GM19035 (cell line): ENCODE data around the gene OR6J1.
"Not testable (repeated sequence)": the region's sequence is repeated elsewhere in the genome, so short reads cannot be mapped to it uniquely, and the experiment has no call there.

Experiments
- ATAC-seq: cut with Tn5 transposase; IDR thresholded peaks from one replicate; pipeline ENCODE4 v1.9.1; 2021; ENCODE audit not compliant: unreplicated experiment

Gene OR6J1

DNA sequence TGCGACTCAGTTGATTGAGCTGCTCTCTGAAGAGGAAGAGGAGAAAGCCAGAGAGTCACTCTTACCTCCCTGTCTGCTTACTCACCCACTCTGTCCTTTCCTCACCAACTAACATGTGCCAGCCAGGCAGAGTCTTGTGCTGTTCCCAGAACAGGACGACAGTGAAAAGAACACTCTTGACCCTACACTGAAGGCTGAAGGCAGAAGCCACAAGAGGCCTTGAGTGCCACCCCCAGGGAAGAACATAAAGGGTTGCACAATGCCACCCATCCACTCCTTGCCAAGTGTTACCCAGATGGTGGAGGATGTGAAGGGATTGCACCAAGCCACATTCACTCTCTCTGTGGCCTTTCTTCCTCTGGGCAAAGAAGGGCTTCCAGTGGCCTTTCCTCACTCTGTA lies 33.2 kb downstream of the OR6J1 start:
- ATAC-seq, result no peak

DNA sequence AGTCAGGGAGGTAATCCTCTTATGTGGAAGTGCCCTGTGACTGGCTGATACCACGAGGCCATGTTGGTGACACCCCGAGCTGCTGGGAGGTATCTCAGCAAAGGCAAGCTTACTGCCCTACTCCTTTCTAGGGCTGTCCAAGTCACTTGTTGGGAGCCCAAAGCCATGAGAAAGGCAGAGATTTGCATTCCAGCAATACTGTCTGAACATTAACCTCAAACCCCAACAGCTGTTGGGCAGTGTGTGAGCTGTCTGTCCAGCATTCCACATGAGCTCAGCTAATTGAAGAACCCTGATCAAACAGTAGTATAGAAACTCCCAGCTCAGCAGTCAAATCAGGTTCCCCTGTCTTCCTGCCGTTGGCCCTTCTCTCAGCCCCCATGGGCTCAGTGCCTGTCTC lies 36.9 kb downstream of the OR6J1 start:
- ATAC-seq, result no peak

DNA sequence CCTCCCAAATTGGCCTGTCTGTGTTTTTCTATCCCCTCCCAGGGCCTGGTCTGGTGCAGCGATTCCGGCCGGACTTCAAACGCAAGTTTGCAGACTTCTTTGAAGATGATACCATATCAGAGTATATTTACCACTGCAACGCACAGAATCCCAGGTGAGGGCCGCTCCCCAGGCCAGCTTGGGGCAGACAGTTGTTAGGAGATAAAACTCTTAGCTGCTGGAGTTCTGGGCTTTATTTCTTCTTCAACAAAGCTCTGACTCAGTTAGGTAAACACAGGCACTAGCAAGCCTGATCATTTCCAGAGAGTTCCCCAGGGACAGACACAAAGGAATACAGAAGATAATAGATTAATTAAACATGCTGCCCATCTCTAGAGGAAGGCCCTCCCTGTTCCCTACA lies 37.8 kb downstream of the OR6J1 start:
- ATAC-seq, result no peak

DNA sequence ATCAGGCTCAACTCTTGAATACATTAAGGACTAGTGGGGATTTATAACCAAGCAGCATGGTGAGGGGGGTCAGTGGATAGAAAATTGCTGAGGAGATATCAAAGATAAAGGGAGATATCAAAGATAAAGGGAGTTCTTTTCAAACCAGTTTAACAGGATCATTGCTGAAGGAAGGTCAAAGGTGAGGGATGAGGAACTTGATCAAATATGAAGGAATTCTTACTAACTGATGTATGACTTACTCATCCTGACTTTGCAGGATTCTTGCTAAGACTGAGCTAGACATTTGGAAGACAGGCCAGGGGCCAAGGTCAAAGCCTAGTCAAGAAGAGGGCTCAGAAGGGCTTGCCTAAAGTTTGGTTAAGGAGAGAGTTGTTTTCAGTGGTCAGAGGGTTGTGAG lies 41.3 kb downstream of the OR6J1 start:
- ATAC-seq, result no peak

DNA sequence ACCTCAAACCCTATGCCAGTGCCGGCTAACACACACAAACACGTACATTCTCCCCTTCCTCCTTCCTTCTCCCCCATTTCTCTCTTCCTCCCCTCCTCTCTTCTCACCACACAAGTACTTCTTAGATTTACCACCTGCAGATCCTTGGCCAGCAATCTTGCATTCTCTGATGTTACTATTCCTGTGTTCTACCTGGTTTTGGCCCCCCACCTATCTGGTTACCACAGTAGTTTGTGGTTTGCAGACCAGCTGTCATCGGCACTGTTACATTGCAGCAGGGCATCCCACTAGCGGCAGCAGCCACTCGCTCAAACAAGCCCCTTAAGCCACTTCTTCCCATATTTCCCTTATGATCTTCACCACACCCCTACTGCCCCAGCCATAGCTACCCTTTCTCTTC lies 42.2 kb downstream of the OR6J1 start:
- no peak for ATAC-seq

DNA sequence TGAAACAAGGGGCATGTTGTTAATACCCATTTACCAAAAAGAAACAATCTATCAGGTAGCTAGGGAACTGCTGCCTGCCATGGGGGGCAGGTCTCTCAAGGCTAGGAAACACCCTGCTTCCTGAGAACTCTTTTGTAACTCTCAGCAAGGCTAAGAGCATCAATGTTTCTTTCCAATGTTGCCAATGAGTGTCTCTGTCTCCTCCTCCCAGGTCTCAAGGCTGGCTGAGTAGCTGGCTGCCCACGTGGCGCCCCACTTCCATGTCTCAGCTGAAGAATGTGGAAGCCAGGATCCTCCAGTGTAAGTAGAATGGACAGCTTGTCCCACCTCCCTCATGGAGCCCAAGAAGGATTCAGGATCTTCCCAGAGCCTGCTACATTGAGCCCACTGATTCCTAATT lies 42.7 kb downstream of the OR6J1 start:
- ATAC-seq, result no peak

DNA sequence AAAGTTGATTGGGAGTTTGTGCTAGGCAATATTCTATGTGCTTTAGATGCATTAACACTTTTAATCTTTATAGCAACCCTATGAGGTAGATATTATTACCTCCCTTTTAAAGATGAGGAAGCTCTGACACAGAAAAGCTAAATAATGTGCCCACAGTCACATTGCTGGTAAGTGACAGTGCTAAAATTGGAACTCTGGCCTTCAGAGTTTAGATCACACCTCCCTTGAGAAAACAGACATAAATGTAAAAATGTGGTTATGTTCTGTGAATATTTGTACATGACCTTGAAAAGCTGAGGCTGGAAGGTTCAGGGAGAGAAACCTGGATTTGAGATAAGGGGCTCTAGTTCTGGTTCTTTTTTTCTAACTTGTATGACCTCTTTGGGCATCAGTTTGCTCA lies 44.1 kb downstream of the OR6J1 start:
- ATAC-seq, result no peak

DNA sequence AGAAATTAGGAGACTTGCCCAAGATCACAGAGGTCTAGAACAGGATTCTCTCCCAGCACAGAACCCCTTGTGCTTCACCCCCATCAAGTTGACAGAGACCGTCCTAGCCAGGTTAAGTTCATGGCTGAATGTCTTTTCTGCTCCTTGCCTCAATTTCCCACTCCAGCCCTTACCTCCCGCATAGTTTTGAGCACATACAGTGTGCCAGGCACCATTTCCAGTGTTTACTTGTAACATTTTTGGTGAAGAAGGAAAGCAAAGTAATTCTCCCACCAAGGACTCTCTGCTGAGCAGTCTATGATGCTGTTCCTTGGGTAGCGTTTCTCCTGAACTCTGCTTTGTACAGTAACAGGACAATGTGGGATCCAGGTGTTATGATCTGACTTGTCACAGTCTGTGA lies 44.8 kb downstream of the OR6J1 start:
- ATAC-seq, result no peak

DNA sequence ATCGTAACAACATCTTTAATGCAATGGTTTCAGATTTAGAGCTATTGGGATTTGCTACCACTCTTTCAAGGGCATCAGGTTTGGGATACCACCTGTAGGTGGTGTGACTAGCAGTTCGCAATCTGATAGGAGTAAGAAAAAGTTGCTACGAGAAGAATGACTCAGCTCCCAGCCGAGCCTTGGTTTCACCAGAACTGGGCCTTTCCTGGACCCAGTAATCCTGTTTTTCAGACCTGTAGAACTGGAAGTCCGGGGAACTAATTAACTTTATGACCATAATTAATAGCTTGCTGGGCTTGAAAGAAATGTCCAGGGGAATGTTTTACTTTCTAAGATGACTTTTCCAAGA lies 45.3 kb downstream of the OR6J1 start:
- ATAC-seq, result no peak

DNA sequence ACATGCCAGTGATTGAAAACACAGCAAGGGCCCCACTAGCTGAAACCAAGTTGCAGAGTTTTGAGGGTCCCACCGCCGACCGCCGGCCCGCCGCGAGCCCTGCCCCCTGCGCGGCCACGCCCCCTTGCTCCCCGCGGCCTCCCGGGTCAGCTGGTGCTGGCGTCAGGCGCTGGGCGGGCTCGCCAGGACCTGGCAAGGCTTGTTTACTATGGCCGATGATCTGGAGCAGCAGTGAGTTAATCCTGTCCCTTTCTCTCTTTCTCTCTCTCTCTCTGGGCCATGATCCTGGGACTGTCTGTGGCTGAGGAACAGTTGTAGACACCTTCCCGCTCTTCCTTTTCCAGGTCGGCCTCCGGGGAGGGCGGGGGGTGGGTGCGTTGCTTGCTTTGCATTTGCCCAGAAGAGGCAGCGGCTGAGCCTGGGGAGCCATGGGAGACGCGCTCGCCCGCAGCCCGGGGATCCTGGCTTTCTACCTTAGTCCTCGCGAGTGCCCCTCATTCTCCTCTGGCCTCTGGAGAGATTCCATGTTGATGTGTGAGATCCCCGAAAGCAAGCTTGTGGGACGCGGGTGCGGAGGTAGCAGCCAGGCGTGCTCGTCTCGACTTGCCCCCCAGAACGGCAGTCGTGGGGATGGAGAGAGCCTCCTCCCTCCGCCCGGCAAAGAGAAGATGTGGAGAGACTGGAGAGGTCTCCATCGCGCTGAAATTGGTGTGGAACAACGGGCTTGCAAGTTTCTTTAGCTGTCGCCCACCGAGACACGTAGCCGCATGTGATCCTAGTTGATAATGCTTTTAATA lies 45.9 kb downstream of the OR6J1 start, which contains the start of gene ABHD4:
ABHD4 (plus strand) TSS at position 202 of the 797 bp plus-strand sequence; CDS start at position 209, 7 bp downstream.
- ATAC-seq, result peak; percentile 88

DNA sequence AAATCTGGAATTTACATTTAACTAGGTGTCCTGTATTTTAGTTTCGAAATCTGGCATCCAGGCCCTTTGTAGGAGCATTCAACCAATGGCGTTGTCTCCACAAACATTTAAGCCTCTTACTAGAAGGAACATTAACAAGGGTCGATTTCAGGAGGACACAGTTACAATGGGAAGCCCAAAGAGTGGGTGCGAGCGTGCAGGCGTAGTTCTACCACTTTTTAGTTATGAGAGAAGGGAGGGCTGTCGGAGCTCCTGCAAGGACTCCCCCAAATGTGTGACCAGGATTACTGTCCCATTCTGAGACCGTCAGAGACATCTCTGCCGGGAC lies 46.4 kb downstream of the OR6J1 start:
- peak; percentile 24 for ATAC-seq

DNA sequence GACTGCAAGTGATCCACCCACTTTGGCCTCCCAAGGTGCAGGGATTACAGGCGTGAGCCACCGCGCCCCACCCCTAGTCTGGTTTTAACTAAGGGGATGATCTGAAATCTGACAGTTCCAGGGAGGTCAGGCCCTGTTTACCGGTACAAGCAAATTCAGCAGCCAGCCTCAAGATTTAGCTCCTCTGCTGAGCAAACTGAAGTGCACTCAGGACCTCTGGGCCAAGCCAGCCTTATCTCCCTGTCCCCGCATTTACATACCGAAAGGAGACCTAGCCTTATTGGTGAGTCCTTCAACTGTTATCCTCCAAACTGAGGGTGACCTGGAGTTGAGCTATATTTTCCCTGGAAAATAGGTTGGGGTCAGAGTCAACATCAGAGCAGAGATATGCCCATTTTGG lies 46.9 kb downstream of the OR6J1 start:
- no peak for ATAC-seq

DNA sequence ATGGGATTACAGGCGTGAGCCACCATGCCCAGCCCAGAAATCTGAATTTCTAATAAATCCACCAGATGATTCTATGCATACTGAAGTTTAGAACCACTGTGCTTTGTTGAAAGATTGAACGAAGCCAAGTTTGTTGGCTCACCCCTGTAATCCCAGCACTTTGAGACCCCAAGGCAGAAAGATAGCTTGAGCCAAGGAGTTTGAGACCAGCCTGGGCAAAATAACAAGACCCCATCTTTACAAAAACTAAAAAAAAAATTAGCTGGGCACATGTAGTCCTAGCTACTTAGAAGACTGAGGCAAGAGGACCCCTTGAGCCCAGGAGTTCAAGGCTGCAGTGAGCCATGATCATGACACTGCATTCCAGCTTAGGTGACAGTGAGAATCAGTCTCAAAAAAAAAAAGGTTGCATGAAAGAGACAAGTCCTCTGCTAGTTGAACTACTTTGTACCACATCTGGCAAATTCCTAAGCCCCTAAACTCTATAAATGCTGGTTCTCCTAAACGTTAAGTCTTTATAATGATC lies 47.7 kb downstream of the OR6J1 start:
- no peak for ATAC-seq

DNA sequence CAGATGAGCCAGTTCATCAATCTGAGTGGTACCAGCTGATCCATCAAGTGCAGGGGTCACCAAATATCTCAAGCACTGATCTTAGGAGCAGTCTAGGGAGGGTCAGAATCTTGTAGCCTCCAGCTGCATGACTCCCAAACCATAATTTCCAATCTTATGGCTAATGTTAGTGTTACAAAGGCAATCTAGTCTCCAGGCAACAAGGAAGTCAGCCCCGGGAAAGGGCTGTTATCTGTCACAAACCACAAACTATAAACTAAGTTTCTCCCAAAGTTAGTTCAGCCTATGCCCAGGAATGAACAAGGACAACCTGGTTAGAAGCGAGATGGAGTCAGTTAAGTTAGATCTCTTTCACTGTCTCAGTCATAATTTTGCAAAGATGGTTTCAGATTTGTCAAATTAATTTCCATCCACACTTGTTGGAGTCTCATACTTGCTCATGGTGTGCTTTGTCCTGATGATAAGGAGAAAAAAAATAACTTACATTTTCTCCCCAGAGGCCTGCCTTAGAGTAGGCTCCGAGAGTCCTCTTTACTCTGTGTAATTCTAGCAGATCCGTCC lies 49.9 kb downstream of the OR6J1 start:
- no peak for ATAC-seq

DNA sequence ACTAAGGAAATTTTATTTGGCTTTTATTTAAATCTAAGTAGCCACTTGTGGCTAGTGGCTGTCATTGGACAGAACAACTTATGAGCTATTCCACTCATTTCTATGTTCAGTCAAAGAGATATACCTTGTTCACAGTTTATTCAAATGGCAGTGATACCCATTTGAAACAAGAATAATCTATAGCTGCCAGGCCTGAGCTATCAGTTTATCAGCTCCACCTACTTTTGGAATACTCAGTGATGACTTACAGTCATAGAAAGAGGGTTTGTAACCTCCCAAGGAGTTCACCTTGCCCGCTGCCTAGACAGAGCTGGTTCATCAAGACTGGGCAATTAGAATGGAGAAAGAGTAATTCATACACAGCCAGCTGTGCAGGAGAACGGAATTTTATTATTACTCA lies 50.6 kb downstream of the OR6J1 start:
- ATAC-seq, result no peak

DNA sequence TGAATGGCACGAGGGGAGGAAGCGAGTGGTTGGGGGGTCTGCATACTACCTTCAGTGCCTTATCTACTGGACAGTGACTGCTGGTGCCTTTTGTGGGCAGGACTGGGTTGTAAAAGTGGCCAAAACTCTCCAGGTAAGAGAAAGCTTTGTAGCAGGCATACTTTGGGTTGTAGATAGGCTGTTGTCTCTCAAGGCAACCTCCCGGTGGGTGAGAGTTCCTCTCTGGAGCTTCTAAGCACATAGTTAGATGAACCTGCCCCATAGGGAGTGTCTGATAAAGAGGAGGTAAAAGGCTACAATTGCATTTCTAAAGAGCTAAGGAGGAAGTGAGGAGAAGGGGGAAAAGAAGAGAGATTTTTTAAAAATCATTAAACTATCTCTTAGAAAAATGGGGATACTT lies 51.0 kb downstream of the OR6J1 start:
- no peak for ATAC-seq

DNA sequence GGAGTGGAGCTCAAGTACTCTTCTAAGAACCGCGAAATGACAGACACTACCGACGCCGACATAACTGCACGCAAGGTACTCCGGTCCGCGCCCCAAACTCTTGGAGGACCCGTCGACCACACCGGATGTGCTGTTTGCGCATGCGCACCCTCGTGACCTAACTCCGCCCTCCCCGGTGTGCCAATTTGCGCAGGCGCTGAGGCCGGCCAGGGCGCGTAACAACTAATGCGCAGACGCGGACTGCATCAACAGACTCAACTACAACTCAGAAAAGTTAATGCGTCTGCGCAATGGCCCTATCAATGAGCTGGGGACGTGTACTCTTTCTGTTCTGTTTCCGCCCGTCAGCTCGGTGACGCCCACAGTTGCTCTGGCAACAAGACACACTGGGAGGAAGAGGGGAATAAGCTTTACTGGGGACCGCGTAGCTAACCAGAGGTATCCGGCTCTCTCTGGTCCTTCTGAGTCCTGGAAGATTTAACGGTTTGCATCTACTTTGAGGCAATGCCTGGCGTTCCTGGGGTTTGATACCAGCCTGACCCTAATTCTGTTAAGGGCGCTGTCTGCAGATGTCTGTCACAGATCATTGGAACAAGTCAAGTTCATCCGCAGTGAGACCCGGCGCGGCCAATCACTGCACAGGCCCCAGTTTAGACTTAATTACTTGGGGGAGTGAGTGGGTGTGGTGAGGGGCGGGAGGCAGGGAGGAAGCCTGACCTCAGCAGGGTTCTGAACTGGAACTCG lies 54.9 kb downstream of the OR6J1 start, which contains the start of gene DAD1:
DAD1 (minus strand) TSS at position 129 of the 744 bp plus-strand sequence; CDS start at position 62, 67 bp downstream.
- peak; percentile 95 for ATAC-seq

DNA sequence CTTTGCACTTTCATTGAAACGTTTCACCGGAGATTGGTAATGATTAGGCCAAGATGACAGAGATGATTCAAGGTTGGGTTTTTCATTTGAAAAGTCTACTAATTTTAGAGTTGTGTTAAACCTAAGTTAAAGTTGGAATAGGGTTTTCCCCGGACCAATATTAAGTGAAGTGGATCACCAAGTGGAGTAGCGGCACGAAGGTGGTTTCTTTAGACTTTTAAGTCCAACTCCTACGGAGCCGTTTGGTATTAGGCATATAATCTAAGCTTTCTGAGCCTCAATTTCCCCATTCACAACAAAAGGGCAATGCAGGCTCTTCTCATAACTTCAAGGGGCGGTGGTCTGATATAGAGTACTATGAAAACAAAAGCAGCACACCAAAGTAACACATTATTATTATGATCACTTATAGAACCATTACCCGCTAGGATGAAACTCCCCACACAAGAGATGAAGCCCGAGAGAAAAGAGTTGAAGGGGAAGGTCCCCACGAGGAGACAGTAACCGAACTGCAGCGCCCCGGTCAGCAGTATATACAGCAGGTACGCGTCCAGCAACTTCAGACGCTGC lies 55.5 kb downstream of the OR6J1 start:
- ATAC-seq, result no peak

DNA sequence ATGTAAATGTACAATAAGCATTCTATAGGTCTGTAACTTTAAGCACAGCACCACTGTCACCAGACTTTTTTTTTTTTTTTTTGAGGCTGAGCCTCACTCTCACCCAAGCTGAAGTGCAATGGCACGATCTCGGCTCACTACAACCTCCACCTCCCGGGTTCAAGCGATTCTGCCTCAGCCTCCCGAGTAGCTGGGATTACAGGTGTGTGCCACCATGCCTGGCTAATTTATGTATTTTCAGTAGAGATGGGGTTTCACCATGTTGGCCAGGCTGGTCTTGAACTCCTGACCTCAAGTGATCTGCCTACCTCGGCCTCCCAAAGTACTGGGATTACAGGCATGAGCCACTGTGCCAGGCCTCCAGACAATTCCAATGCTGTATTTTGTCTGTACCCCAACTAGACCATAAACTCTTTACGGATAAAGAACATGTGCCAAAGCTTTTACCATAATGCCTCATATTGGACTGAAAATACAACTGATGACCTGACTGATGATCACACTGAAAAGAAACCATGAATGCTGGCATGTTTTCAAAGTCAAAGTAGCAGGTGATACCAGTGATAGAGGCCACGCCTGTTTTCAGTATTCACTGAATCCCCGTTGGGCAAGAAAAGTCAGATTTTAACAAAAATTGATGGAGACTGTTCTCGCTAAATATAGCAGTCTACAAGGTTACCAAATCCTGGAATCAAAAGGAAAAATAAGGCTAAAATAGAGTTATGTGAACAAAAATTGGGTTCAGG lies 56.3 kb downstream of the OR6J1 start:
- not testable (repeated sequence) for ATAC-seq

DNA sequence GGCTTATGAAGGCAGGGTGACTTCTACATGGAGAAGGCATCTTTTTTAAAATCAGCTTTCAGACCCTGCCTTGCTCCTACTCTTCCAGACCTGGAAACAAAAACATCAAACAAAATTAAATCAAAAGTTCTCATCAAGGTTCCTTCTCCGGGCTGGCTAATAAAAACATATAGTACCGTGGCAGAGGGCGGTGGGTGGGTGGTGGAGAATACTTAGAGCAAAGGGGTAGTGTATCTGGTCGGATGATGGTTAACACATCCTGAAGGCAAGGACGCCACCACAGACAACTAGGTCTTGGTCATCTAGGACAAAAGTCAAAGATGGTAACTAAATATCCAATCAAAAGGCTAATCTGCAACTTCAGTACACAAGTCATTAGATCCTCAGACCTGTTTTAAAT lies 56.9 kb downstream of the OR6J1 start:
- ATAC-seq, result no peak

DNA sequence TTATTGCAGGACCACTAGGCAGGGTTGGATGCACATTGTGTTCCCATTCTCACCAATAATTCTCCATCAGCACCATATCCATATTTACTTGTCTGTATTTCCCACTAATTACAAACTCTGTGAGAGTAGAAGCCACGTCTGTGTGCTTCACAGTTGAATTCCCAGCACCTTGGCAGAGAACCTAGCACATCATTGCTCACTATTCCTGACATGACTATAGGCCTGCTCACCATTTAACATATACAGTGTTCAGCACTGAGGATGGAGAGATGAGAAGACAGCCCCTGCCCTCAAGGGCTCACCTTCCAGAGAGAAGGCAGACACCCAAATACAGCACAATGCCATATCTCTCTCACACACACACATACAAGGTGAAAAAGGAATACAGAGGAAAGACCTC lies 60.2 kb downstream of the OR6J1 start:
- ATAC-seq, result no peak
